ENCODE results near the gene GIGYF2.

Gene GIGYF2

DNA sequence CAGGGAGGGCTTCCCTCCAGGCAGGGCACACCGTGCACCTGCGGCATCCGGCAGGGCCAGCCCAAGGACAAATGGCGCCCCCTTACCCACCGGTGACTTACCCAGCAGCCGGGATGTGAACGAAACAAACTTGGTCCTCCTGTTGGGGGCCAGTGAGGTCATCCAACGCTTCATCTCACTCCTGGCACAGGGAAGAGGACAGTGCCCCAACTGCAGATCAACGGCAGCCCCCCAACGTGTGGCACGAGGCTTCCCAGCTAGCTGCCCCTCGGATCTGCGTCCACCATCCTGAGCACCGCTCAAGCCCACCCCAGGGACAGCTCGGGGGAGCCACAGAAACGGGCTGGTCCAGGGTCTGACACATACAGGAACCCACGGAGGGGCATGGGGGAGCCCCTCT, 185.0 kb downstream of the GIGYF2 start:
- DNase-seq (ENCODE audit: low spot score), result no peak

DNA sequence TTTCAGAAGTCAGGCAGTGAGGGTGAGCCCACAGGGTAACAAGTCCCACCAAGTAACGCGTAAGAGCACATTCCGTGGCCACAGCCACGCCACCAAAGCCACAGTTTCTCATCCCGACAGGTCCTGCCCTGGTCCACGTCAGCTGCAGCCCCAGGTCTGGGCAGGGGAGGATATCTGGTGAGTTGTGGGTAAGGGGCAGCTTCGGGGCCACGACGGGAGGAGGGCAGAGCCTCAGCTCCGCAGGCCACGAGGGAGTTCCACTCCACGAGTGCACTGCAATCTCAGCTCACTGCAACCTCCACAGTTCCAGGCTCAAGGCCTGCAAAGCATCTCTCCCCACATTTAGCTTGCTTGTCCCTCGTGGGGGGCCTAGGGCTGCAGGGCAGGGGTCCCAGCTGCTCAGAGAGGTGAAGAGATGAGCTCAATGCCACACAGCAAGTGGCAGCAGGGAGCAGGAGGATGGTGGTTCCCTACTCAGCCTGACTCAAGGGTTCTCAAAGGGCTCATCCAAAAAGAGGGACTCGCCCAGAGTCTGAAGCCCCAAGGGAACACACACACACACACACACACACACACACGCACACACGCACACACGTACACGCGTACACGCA, 185.5 kb downstream of the GIGYF2 start:
- DNase-seq (ENCODE audit: low spot score), result no peak

DNA sequence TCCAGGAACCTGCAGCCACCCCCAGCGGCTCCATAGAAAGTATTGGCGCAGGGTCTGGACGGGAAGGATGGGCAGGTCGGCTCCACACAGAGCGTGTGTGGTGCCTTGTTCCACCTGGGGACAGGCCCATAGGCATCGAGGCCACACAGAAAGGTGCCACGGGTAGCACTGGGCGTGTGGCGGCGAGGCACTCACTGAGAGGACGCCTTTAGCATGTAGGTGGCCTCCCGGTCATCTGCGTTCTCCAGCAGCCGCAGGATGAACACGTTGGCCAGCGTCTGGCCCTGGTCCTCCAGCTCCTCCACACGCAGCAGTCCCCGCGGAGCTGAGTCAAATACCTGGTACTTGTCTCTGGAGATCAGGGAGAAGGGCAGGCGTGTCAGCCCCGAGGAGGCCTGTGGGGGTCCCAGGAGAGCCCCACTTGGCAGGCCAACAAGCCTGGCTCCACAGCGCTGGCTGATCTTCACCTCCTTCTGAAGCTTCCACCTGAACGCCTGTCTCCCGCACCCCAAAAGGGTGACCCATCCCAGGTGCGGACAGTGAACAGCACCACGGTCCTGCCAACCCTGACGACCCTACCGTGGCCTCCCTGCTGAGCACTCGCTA, 186.1 kb downstream of the GIGYF2 start:
- no peak for DNase-seq (ENCODE audit: low spot score)

DNA sequence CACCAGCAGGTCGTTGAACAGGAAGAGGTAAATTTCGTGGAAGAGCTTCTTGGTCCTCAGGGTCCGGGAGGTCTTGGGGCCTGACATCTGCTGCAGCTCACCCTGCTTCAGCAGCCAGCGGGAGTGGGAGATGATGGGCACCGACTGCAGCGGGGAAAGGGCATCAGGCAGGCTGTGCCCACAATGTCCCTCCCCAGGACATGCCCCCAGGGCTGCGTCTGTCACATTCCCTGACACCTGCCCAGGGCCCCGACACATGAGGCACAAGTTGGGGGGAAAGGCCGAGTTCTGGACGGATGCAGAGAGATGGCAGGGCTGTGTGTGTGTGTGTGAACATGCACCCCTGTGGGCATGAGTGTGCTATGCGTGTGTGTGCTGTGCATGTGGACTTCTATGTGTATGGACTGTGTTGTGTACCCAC, 186.9 kb downstream of the GIGYF2 start:
- DNase-seq (ENCODE audit: low spot score), result no peak

GRCh38 chr2:232884549-232885263, 187.6 kb downstream of the GIGYF2 start:
- DNase-seq (ENCODE audit: low spot score), result no peak

GRCh38 chr2:232885264-232885961, 188.3 kb downstream of the GIGYF2 start:
- no peak for DNase-seq (ENCODE audit: low spot score)

DNA sequence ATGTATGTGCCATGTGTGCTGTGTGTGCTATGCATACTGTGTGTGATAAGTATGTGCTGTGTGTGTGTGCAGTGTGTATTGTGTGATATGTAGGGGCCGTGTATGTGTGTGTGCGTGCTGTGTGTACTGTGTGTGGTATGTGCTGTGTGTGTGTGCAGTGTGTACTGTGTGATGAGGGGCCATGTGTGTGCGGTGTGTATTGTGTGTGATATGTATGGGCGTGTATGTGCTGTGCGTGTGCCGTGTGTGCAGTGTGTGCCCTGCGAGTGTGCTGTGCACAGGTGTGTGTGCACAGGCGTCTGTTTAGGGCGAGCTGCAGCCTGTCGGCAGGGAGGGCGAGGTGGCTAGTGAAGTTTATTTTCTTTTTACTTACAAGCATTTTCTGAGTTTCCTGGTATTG, 189.0 kb downstream of the GIGYF2 start:
- DNase-seq (ENCODE audit: low spot score), result no peak

DNA sequence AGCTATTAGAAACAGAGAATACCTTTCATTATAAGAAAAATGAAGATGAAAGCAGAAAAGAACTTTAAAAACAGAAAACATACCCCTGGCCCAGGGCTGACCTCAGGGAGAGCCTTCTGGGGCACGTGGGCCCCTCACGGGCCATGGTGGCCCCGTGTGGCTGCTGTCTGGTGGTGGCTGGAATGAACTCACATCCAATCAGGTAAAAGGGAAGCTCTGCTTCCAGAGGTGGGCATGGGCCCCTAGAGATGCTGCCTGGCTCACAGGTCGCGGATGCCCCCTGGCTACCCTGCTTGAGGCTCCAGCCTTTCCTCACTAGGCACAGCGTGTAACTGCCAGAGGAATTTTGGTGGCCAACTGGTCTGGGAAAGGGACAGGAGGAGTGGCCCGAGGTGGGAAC, 189.5 kb downstream of the GIGYF2 start:
- DNase-seq (ENCODE audit: low spot score), result no peak

- no peak for DNase-seq (ENCODE audit: low spot score)
These were observed 190.2 kb downstream of the GIGYF2 start for GRCh38 chr2:232887171-232887850.

GRCh38 chr2:232888099-232888836, 191.1 kb downstream of the GIGYF2 start:
- no peak for DNase-seq (ENCODE audit: low spot score)

DNA sequence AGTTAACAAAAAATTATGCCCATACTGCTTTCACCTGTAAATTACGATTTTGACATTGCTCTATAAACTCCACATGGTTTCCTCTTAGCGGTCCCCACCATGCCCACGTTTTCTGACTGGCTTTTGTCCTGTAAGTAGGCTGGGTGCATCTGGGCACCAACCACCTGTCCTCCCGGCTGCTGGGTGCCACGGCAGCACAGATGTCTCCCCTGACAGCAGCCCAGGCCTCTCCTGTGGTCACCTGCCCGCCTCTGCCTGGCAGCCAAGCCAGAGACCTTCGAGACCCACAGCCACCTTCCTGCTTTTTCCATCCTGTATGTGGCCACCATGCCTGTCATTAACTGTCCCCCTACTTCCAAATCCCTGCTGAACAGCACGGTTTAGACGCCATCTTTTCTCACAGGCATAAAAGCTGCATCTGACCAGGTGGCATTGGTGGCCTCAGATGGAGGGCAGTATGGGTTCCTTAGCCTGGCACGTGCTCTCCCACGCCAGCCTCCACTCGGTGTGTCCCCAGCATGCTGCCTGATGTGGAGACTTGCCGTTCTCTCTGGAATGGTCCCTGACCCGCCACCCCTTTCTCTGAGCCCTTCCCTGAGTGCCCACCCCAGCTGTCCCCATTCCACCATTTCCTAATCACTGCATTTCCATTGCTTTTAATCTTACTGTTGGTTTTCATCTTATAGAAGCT, 191.9 kb downstream of the GIGYF2 start:
- DNase-seq (ENCODE audit: low spot score), result no peak

DNA sequence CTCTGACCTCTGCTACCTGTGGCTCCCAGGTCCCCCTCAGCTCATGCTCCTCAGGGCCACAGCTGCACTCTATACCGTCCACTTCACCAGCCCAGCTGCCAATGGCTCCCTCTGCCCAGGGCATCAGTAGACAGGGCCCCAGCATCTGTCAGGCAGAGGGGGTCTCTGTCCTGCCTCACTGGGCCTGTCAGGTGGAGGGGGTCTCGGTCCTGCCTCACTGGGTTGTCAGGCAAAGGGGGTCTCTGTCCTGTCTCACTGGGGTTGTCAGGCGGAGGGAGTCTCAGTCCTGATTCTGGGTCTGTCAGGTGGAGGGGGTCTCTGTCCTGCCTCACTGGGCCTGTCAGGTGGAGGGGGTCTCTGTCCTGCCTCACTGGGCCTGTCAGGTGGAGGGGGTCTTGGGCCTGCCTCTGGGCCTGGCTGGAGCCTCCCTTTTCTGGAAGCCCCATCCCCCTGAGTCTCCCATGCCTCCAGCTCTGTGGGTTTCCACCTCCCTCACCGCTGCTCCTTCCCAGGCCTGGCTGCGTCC, 192.8 kb downstream of the GIGYF2 start:
- DNase-seq (ENCODE audit: low spot score), result no peak

DNA sequence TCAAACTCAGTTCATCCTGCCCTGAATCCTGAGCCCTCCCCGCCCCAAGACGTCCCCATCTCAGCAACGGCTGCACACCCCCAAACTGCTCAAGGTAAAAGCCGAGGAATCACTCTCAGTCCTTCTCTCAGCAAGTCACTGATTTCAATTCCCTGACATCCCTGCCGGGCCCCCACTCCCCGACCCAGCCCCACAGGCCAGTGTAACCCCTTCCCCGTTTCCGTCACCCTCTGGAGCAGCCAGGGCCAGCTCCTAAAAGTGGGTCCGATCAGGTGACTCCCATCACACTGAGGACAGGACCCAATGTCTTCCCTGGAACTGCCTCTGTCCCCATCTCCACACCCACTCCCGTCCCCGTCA, 193.4 kb downstream of the GIGYF2 start:
- DNase-seq (ENCODE audit: low spot score), result no peak

GRCh38 chr2:232890896-232891601, 193.9 kb downstream of the GIGYF2 start:
- no peak for DNase-seq (ENCODE audit: low spot score)

GRCh38 chr2:232891621-232892071, 194.5 kb downstream of the GIGYF2 start:
- DNase-seq (ENCODE audit: low spot score), result no peak

- no peak for DNase-seq (ENCODE audit: low spot score)
These were observed 195.1 kb downstream of the GIGYF2 start for GRCh38 chr2:232892221-232892620.

- DNase-seq (ENCODE audit: low spot score), result no peak
These were observed 195.7 kb downstream of the GIGYF2 start for GRCh38 chr2:232892843-232893242.

GRCh38 chr2:232893834-232894233, 196.7 kb downstream of the GIGYF2 start:
- DNase-seq (ENCODE audit: low spot score), result no peak

- no peak for DNase-seq (ENCODE audit: low spot score)
These were observed 197.1 kb downstream of the GIGYF2 start for GRCh38 chr2:232894251-232894650.

DNA sequence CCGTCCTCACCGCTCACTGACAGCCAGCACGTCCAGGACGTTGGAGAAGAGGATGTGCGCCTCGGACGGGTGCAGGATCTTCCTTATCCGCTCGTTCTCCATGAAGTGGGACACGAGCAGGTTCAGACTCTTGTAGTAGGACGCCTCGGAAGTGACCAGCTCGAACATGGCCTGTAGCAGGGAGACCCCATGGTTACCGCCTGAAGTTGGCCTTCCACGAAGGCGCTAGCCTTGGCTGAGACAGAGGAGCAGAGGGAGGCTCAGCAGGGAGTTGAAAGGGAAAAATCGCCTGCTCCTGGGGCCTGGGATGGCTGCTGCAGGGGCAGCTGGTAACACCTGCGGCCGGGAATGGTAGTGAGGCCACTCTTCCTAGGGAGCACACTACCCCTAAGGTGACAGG, 197.6 kb downstream of the GIGYF2 start:
- no peak for DNase-seq (ENCODE audit: low spot score)

Data from hematopoietic multipotent progenitor cell treated with erythropoietin and hydrocortisone succinate and interleukin-3 and kit ligand, for 15 days (in vitro differentiated cells).